SK-N-SH (cell line): ENCODE measurements around the gene RAB6B. TPM values are rescaled to one million over a fixed set of nuclear protein-coding genes. Genes with fewer than 3 reads are reported as not detected.

Source experiments
- CTCF ChIP-seq: fragments of 200-600 bp; sonication (generic); IDR thresholded peaks from 2 replicates; pipeline ENCODE4 v1.6.1; 2017; ENCODE audit warnings: antibody characterized with exemption, mild to moderate bottlenecking, moderate library complexity
- ELF1 ChIP-seq: IDR thresholded peaks from 2 replicates; pipeline ENCODE4 v1.4.0; 2012
- EP300 ChIP-seq, 2 experiments: IDR thresholded peaks; 2 replicates each; pipeline versions ENCODE4 v1.4.0 to v1.6.1; 2012; ENCODE audit warnings: borderline replicate concordance in 1 of 2, low read depth in 1 of 2, low read length in 1 of 2
- FOSL2 ChIP-seq: IDR thresholded peaks from 2 replicates; pipeline ENCODE4 v1.4.0; 2012; ENCODE audit warnings: low read depth, mild to moderate bottlenecking, moderate library complexity, borderline replicate concordance
- FOXM1 ChIP-seq: IDR thresholded peaks from 2 replicates; pipeline ENCODE4 v1.4.0; 2012; ENCODE audit warnings: low read depth, mild to moderate bottlenecking
- GATA2 ChIP-seq: sonication (generic); formaldehyde crosslinking; IDR thresholded peaks from 2 replicates; pipeline ENCODE4 v1.5.0; 2020; ENCODE audit warnings: mild to moderate bottlenecking, missing genetic modification reagents
- IRF3 ChIP-seq: fragments of 150-350 bp; IDR thresholded peaks from 2 replicates; pipeline ENCODE4 v1.6.1; 2016; ENCODE audit warnings: mild to moderate bottlenecking, low read depth, low read length
- JUND ChIP-seq: IDR thresholded peaks from 2 replicates; pipeline ENCODE4 v1.4.0; 2012
- MEF2A ChIP-seq: IDR thresholded peaks from 2 replicates; pipeline ENCODE4 v1.4.0; 2012; ENCODE audit warnings: low read depth, borderline replicate concordance
- MXI1 ChIP-seq: IDR thresholded peaks from 2 replicates; pipeline ENCODE4 v1.6.1; 2012; ENCODE audit warnings: mild to moderate bottlenecking, low read depth, low read length, improper control_type of control experiment
- NRF1 ChIP-seq: IDR thresholded peaks from 2 replicates; pipeline ENCODE4 v1.6.1; 2012; ENCODE audit warnings: low read depth, mild to moderate bottlenecking, low read length
- PBX3 ChIP-seq: IDR thresholded peaks from 2 replicates; pipeline ENCODE4; 2012
- POLR2AphosphoS5 ChIP-seq: IDR thresholded peaks from 2 replicates; pipeline ENCODE4 v1.6.1; 2012; ENCODE audit warnings: low read depth, low read length
- RAD21 ChIP-seq: IDR thresholded peaks from 2 replicates; pipeline ENCODE4 v1.6.1; 2012; ENCODE audit warnings: mild to moderate bottlenecking, low read length
- RCOR1 ChIP-seq: fragments of 150-350 bp; IDR thresholded peaks from 2 replicates; pipeline ENCODE4 v1.6.1; 2017; ENCODE audit warnings: antibody characterized with exemption, low read length
- REST ChIP-seq: IDR thresholded peaks from 2 replicates; pipeline ENCODE4 v1.6.1; 2012; ENCODE audit warnings: mild to moderate bottlenecking, low read depth, low read length, moderate library complexity
- TAF1 ChIP-seq: IDR thresholded peaks from 2 replicates; pipeline ENCODE4 v1.6.1; 2012; ENCODE audit warnings: low read depth, mild to moderate bottlenecking, low read length, moderate library complexity, borderline replicate concordance
- ZBTB33 ChIP-seq: IDR thresholded peaks from 2 replicates; pipeline ENCODE4 v1.4.0; 2012; ENCODE audit warnings: low read depth, borderline replicate concordance
- polyA plus RNA-seq, 3 experiments: library from polyadenylated mRNA; depleted of rRNA; stranded (reverse); fragments of >200 nt; gene quantifications; 2 replicates each; pipeline ENCODE4 v1.2.3, GENCODE V29; 2012

RAB6B gene
- polyA plus RNA-seq, 1 of the 3 experiments (the other 2 are of a cell fraction): 9.3 TPM

GRCh38 chr3:133805702-133806475 is 89.8 kb downstream of the RAB6B start, which contains the start of gene SRPRB (continued):
- peak; percentile 80 for TF ChIP-seq POLR2AphosphoS5
- TF ChIP-seq ZBTB33: no peak; the same call in 1 of the 2 replicates
- no peak for TF ChIP-seq CTCF
- no peak for TF ChIP-seq RCOR1
- 0 out of 2 replicates have a peak, but pooled peaks have one; percentile 16 for TF ChIP-seq ELF1
- TF ChIP-seq FOSL2: no peak
- 0 out of 2 replicates have a peak, but pooled peaks have one; percentile 39 for TF ChIP-seq TAF1
- no peak for TF ChIP-seq REST
- no peak for TF ChIP-seq MEF2A
- no peak for TF ChIP-seq RAD21
- TF ChIP-seq IRF3: no peak
- TF ChIP-seq JUND: no peak
- peak; percentile 99 for TF ChIP-seq MXI1
- no peak for TF ChIP-seq EP300 (IDR thresholded peaks at IDR 0.05; ENCODE audit: borderline replicate concordance in 1 of 2, low read depth in 1 of 2, low read length in 1 of 2)
- TF ChIP-seq GATA2: no peak
- no peak for TF ChIP-seq PBX3
- peak; percentile 97 for TF ChIP-seq NRF1
- TF ChIP-seq FOXM1: no peak
